Measurements from ENCODE around the gene TRIM67. TPM values are rescaled to one million over a fixed set of nuclear protein-coding genes. Genes with fewer than 3 reads are reported as not detected.
A peak's percentile ranks its signal among the peaks of the same experiment; 100 is the strongest.

TRIM67 gene
- total and polyA plus RNA-seq, 4 donors: under 0.01 to 0.09 TPM; not detected in 2

DNA sequence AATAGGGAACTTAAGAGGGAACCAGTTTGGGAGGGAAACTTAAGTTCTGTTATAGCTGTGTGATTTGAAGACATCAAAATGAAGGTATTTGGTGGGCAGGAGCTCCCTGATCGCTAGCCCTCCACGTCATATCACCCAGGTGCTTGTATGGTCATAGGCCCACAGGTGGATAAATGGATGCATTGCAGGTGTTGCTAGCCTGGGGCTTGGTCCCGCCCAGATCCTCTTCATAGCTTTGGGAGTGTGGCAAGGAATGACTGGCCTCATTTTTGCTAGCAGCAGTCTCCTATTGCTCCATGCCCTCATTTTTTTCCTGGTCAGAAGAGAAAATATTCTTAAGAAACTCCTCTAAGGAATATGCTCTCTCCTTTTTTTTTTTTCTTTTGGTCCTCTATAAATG is 90.5 kb downstream of the TRIM67 start:
- Histone ChIP-seq H3K27ac (ENCODE audit: low read depth in 1 of 2, low read length in 1 of 2) (no peak overlapping the region), H3K4me1 (ENCODE audit: control insufficient read depth in 5 of 5, insufficient read depth in 5 of 5, low read length in 5 of 5) (peaks cover 0 to 2% (median 0%) of the 10 kb centered on the region in 5 donors), H3K27me3 (ENCODE audit: control insufficient read depth in 3 of 3, insufficient read depth in 3 of 3, low read length in 2 of 3) (no peaks in the 10 kb centered on the region), H3K9ac (ENCODE audit: insufficient read depth in 1 of 2, low read length in 2 of 2) (no peak overlapping the region), H3K9me3 (ENCODE audit: control insufficient read depth in 4 of 4, insufficient read depth in 3 of 4, low read length in 3 of 4) (no peaks in the 10 kb centered on the region), H3K36me3 (ENCODE audit: control insufficient read depth in 4 of 4, insufficient read depth in 4 of 4, low read length in 4 of 4) (peaks cover 9 to 16% (median 10%) of the 10 kb centered on the region in 4 donors), H3K4me3 (no peak overlapping the region)
- ATAC-seq (ENCODE audit: insufficient read depth, low FRiP score) (no peak), DNase-seq (no peak)
- WGBS, 2 donors: 87 to 94% methylated on average over 3 of the region's 3 CpGs
- TF ChIP-seq, protein P1, sequence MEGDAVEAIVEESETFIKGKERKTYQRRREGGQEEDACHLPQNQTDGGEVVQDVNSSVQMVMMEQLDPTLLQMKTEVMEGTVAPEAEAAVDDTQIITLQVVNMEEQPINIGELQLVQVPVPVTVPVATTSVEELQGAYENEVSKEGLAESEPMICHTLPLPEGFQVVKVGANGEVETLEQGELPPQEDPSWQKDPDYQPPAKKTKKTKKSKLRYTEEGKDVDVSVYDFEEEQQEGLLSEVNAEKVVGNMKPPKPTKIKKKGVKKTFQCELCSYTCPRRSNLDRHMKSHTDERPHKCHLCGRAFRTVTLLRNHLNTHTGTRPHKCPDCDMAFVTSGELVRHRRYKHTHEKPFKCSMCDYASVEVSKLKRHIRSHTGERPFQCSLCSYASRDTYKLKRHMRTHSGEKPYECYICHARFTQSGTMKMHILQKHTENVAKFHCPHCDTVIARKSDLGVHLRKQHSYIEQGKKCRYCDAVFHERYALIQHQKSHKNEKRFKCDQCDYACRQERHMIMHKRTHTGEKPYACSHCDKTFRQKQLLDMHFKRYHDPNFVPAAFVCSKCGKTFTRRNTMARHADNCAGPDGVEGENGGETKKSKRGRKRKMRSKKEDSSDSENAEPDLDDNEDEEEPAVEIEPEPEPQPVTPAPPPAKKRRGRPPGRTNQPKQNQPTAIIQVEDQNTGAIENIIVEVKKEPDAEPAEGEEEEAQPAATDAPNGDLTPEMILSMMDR (IDR thresholded peaks at IDR 0.05; ENCODE audit: control extremely low read depth, extremely low read depth): no peak

- Histone ChIP-seq H3K4me3 (no peak overlapping the region), H3K36me3 (ENCODE audit: control insufficient read depth in 4 of 4, insufficient read depth in 4 of 4, low read length in 4 of 4) (peaks cover 18 to 42% (median 26%) of the 10 kb centered on the region in 4 donors), H3K9ac (ENCODE audit: insufficient read depth in 1 of 2, low read length in 2 of 2) (no peak overlapping the region), H3K4me1 (ENCODE audit: control insufficient read depth in 5 of 5, insufficient read depth in 5 of 5, low read length in 5 of 5) (peaks cover 0 to 2% (median 0%) of the 10 kb centered on the region in 5 donors), H3K27ac (ENCODE audit: low read depth in 1 of 2, low read length in 1 of 2) (no peak overlapping the region), H3K27me3 (ENCODE audit: control insufficient read depth in 3 of 3, insufficient read depth in 3 of 3, low read length in 2 of 3) (no peaks in the 10 kb centered on the region), H3K9me3 (ENCODE audit: control insufficient read depth in 4 of 4, insufficient read depth in 3 of 4, low read length in 3 of 4) (peaks cover 0 to 3% (median 0%) of the 10 kb centered on the region in 4 donors)
- TF ChIP-seq, protein P1 (IDR thresholded peaks at IDR 0.05; ENCODE audit: control extremely low read depth, extremely low read depth): no peak
- ATAC-seq (ENCODE audit: insufficient read depth, low FRiP score) (no peak), DNase-seq (no peak)
- 95 to 98% methylated on average over 4 of the region's 4 CpGs for WGBS, 2 donors
Observed at GRCh38 chr1:231260351-231260750, 98.5 kb downstream of the TRIM67 start.

DNA sequence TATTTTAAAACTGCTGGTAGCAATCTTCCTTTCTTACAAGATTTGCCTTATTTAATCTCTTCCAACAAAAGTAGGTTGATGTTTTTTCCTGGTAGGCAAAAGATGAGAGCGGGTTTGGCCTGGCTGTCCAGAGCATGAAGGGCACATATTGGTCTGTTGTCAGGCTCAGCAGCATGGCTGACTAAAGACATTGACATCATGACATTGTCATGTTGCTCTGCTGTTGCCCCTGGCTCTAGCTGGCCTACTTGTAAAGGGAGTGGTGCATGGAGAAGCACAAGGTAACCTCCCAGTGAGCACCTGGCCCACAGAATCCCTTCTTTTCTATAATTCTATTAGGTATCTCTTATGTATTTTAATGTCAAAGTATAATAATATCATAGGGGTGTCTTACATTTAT is 102.8 kb downstream of the TRIM67 start:
- H3K27ac ChIP-seq (ENCODE audit: low read depth in 1 of 2, low read length in 1 of 2): no peak overlapping the region
- no peak overlapping the region for H3K9ac ChIP-seq (ENCODE audit: insufficient read depth in 1 of 2, low read length in 2 of 2)
- H3K4me3 ChIP-seq: no peak overlapping the region
- no peaks in the 10 kb centered on the region for H3K27me3 ChIP-seq (ENCODE audit: control insufficient read depth in 3 of 3, insufficient read depth in 3 of 3, low read length in 2 of 3)
- peaks cover 0 to 2% (median 0%) of the 10 kb centered on the region in 5 donors for H3K4me1 ChIP-seq (ENCODE audit: control insufficient read depth in 5 of 5, insufficient read depth in 5 of 5, low read length in 5 of 5)
- DNase-seq: no peak
- peaks cover 24 to 46% (median 35%) of the 10 kb centered on the region in 4 donors for H3K36me3 ChIP-seq (ENCODE audit: control insufficient read depth in 4 of 4, insufficient read depth in 4 of 4, low read length in 4 of 4)
- no peaks in the 10 kb centered on the region for H3K9me3 ChIP-seq (ENCODE audit: control insufficient read depth in 4 of 4, insufficient read depth in 3 of 4, low read length in 3 of 4)
- TF ChIP-seq, protein P1 (IDR thresholded peaks at IDR 0.05; ENCODE audit: control extremely low read depth, extremely low read depth): no peak
- 97 to 100% methylated on average over 1 of the region's 1 CpG for WGBS, 2 donors
- ATAC-seq (ENCODE audit: insufficient read depth, low FRiP score): no peak

- TF ChIP-seq, protein P1 (IDR thresholded peaks at IDR 0.05; ENCODE audit: control extremely low read depth, extremely low read depth): no peak
- no peaks in the 10 kb centered on the region for H3K27me3 ChIP-seq (ENCODE audit: control insufficient read depth in 3 of 3, insufficient read depth in 3 of 3, low read length in 2 of 3)
- no peak overlapping the region for H3K9ac ChIP-seq (ENCODE audit: insufficient read depth in 1 of 2, low read length in 2 of 2)
- no peak overlapping the region for H3K27ac ChIP-seq (ENCODE audit: low read depth in 1 of 2, low read length in 1 of 2)
- H3K4me3 ChIP-seq: no peak overlapping the region
- WGBS, 2 donors: 76 to 83% methylated on average over 3 of the region's 3 CpGs
- no peak for ATAC-seq (ENCODE audit: insufficient read depth, low FRiP score)
- H3K9me3 ChIP-seq (ENCODE audit: control insufficient read depth in 4 of 4, insufficient read depth in 3 of 4, low read length in 3 of 4): no peaks in the 10 kb centered on the region
- H3K36me3 ChIP-seq (ENCODE audit: control insufficient read depth in 4 of 4, insufficient read depth in 4 of 4, low read length in 4 of 4): peaks cover 23 to 44% (median 37%) of the 10 kb centered on the region in 4 donors
- peaks cover 0 to 2% (median 0%) of the 10 kb centered on the region in 5 donors for H3K4me1 ChIP-seq (ENCODE audit: control insufficient read depth in 5 of 5, insufficient read depth in 5 of 5, low read length in 5 of 5)
- peak in 2 of 3 donors; percentile 11 for DNase-seq
Observed at GRCh38 chr1:231265379-231265778, 103.5 kb downstream of the TRIM67 start.

Data from lung (tissue), 12 donors.